Kidney (tissue), 14 donors: Measurements from ENCODE around the gene SCFD2. TPM values are rescaled to one million over a fixed set of nuclear protein-coding genes. Genes with fewer than 3 reads are reported as not detected.
A peak's percentile ranks its signal among the peaks of the same experiment; 100 is the strongest.

Experiments used
- DNase-seq, 5 donors: peaks; one replicate each; pipeline ENCODE4 v3.0.0-alpha.2; 2013 to 2020
- FAIRE-seq: peaks from 2 replicates; lab custom pipeline; 2012; peaks lifted over from hg19 to GRCh38; lab: Jason Lieb, UNC
- H3K27ac ChIP-seq, 2 donors: one replicate each; pipeline ENCODE4 v1.7.0; 2013; ENCODE audit warnings: low read depth in 2 of 2, low read length in 2 of 2, inconsistent platforms in 1 of 2
- H3K27me3 ChIP-seq: one replicate; pipeline ENCODE4 v1.7.1; 2013; ENCODE audit warnings: low read length, inconsistent platforms; ENCODE audit not compliant: control insufficient read depth, insufficient read depth
- H3K36me3 ChIP-seq, 3 donors: one replicate each; pipeline versions ENCODE4 v1.7.0 to v1.7.1; 2013; ENCODE audit warnings: low read length in 3 of 3, control low read depth in 1 of 3, inconsistent platforms in 1 of 3; ENCODE audit not compliant: insufficient read depth in 3 of 3, control insufficient read depth in 2 of 3
- H3K4me1 ChIP-seq, 3 donors: one replicate each; pipeline versions ENCODE4 v1.7.0 to v1.7.1; 2013; ENCODE audit warnings: low read length in 3 of 3, inconsistent platforms in 1 of 3, low read depth in 1 of 3; ENCODE audit not compliant: control insufficient read depth in 2 of 3, insufficient read depth in 2 of 3
- H3K4me3 ChIP-seq, 3 donors: one replicate each; pipeline versions ENCODE4 v1.7.0 to v1.8.1; 2013; ENCODE audit warnings: low read length in 3 of 3, control low read depth in 1 of 3, inconsistent platforms in 1 of 3
- H3K9ac ChIP-seq, 3 donors: one replicate each; pipeline versions ENCODE4 v1.7.0 to v1.7.1; 2013; ENCODE audit warnings: low read length in 3 of 3, control low read depth in 1 of 3, inconsistent platforms in 1 of 3
- H3K9me3 ChIP-seq, 3 donors: one replicate each; pipeline versions ENCODE4 v1.7.0 to v1.7.1; 2013; ENCODE audit warnings: low read length in 3 of 3, control low read depth in 1 of 3, inconsistent platforms in 1 of 3; ENCODE audit not compliant: control insufficient read depth in 2 of 3, insufficient read depth in 1 of 3
- intact Hi-C: fragments of 100-400 bp; cut with DNase I; formaldehyde crosslinking; loops from one replicate; pipeline ENCODE4 v1.11.1; 2022
- polyA plus RNA-seq: library from polyadenylated mRNA; stranded (reverse); fragments of 350-450 nt; fragmentation: Illumina TruSeq; extraction: RNeasy Lipid Tissue Mini Kit (QIAGEN cat#74804); gene quantifications from one replicate; pipeline ENCODE4 v1.2.3, GENCODE V29; 2014; ENCODE audit warnings: low read depth, low replicate concordance; ENCODE audit not compliant: insufficient read depth
- total RNA-seq: library from RNA; stranded (reverse); fragmentation: NEBNext Ultra II Directional; extraction: Animal tissue kit (Norgen Biotek cat#: 25700); gene quantifications from one replicate; pipeline ENCODE4 v1.2.1, GENCODE V29; 2021
- TF ChIP-seq, protein P1 (sequence below): IDR thresholded peaks from 3 replicates; pipeline ENCODE4 v1.5.1; 2012; ENCODE audit warnings: mild to moderate bottlenecking, moderate library complexity, borderline replicate concordance; ENCODE audit not compliant: insufficient read depth; ENCODE audit errors: extremely low read depth
- donor health status: control.
- donor health status: control.
- donor health status: control.
- donor health status: control.
- donor health status: control.
- donor health status: DM: yes; HTN: yes; CAD: no.
- donor health status: Normal renal cell carcinoma (clear cell type).

The SCFD2 gene
- total and polyA plus RNA-seq, 2 donors from 2014 or later: 6.1 to 20.8 TPM

DNA sequence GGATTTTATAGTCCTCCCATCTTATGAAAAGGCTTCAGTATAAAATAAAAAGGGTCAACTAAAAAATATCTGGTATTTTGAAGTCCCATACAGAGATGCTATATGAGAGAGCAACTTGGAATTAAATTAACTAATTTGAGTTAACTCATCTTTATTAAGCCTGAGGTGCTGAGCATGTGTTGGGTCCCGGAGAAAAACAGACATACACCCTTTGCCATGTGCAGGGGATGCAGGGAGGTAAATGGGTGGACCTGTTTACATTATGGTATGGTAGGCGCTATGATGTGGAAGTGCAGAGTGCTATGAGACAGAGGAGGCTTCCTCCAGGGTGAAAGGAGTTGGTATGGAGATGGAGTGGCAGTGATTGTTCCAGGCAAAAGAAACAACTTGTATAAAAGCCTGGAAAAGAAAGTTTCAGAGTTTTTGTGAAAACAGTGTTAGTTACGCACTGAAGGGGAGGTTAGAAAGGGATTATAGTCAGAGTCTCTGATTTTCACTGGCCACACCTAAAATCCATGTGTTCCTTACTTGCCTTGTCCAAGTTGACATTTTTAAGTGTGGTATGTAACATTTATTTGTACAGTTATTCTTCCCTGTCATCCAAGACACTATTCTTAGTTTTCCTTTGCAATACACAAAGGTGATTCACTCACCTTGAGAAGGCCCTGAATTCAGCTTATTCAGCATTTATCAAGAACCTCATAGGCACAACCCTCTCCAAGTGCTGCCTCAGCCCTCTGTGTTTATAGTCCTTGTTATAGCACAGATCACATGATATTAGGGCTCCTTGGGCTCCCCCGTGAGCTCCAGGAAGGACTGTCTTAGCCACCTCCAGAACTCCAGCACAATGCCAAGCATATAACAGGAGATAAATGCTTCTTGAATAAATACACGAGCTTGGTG is 351.7 kb downstream of the SCFD2 start:
- no peaks in the 10 kb centered on the region for H3K27me3 ChIP-seq
- TF ChIP-seq, protein P1, sequence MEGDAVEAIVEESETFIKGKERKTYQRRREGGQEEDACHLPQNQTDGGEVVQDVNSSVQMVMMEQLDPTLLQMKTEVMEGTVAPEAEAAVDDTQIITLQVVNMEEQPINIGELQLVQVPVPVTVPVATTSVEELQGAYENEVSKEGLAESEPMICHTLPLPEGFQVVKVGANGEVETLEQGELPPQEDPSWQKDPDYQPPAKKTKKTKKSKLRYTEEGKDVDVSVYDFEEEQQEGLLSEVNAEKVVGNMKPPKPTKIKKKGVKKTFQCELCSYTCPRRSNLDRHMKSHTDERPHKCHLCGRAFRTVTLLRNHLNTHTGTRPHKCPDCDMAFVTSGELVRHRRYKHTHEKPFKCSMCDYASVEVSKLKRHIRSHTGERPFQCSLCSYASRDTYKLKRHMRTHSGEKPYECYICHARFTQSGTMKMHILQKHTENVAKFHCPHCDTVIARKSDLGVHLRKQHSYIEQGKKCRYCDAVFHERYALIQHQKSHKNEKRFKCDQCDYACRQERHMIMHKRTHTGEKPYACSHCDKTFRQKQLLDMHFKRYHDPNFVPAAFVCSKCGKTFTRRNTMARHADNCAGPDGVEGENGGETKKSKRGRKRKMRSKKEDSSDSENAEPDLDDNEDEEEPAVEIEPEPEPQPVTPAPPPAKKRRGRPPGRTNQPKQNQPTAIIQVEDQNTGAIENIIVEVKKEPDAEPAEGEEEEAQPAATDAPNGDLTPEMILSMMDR: no peak
- FAIRE-seq (no peak), DNase-seq (no peak)
- H3K36me3 ChIP-seq: no peaks in the 10 kb centered on the region
- intact Hi-C loops: no loop called here
- H3K4me1 ChIP-seq: peaks cover 4 to 28% (median 13%) of the 10 kb centered on the region in 3 donors
- no peak overlapping the region for H3K27ac ChIP-seq
- H3K9ac ChIP-seq: no peak overlapping the region
- no peak overlapping the region for H3K4me3 ChIP-seq
- H3K9me3 ChIP-seq: no peaks in the 10 kb centered on the region

DNA sequence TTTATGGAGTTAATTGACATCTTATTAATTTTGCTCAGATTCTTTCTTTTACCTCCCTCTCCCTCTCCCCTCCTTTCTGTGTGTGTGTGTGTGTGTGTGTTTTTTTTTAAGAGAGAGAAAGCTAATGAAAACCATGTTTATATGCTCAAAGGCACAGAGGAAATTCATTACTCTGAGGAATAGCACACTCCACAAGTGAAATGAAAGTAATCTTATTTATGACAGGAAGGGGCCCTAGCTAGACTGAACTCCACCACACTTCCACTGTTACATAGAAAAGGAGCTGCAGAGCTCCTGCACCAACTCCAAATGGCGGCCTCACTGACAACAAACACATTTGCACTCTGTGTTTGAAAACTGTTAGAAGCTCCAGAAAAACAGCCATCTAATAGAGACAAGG is 353.1 kb downstream of the SCFD2 start:
- H3K27ac ChIP-seq: no peak overlapping the region
- no peak overlapping the region for H3K9ac ChIP-seq
- H3K36me3 ChIP-seq: no peaks in the 10 kb centered on the region
- H3K4me3 ChIP-seq: no peak overlapping the region
- DNase-seq (peak in 2 of 5 donors; percentile 69 to 83), FAIRE-seq (no peak)
- H3K9me3 ChIP-seq: no peaks in the 10 kb centered on the region
- intact Hi-C loops: no loop called here
- H3K27me3 ChIP-seq: no peaks in the 10 kb centered on the region
- TF ChIP-seq, protein P1: no peak
- H3K4me1 ChIP-seq: peaks cover 4 to 28% (median 9%) of the 10 kb centered on the region in 3 donors

DNA sequence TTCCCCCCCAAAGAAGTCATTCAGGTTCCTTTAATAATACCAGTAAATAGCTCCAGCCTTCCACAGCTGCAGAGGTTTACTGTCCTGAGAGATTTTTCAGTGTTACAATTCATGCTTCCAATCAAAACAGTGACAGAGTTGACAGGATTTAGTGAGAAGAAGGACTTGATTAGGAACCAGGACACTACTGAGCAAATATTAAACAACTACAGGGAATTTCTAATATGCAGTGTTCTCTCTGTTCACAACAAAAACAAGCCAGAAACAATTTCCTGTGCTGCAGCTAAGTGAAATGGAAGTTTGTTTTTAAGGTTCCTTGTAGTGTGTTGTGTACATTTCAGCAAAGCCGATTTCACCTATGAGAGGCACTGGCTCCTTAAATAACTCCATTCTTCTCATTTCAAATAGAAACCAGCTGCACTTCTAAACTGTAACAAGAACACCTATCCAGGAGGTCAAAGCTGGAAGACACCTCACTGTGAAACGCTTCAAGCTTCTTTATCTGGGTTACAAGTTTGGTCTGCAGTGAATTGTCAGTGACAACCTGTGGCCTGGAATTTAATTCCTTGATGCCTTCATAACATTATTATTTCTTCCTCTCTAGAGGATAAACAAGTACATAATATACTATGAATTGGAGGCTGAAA is 354.5 kb downstream of the SCFD2 start:
- intact Hi-C loops: no loop called here
- H3K4me3 ChIP-seq: no peak overlapping the region
- H3K27ac ChIP-seq: no peak overlapping the region
- H3K9me3 ChIP-seq: no peaks in the 10 kb centered on the region
- peaks cover 4 to 34% (median 13%) of the 10 kb centered on the region in 3 donors for H3K4me1 ChIP-seq
- FAIRE-seq: no peak
- H3K9ac ChIP-seq: no peak overlapping the region
- DNase-seq: no peak
- no peaks in the 10 kb centered on the region for H3K27me3 ChIP-seq
- TF ChIP-seq, protein P1: no peak
- H3K36me3 ChIP-seq: no peaks in the 10 kb centered on the region
